ENCODE data around the gene PRODH2.

PRODH2 gene, protein sequence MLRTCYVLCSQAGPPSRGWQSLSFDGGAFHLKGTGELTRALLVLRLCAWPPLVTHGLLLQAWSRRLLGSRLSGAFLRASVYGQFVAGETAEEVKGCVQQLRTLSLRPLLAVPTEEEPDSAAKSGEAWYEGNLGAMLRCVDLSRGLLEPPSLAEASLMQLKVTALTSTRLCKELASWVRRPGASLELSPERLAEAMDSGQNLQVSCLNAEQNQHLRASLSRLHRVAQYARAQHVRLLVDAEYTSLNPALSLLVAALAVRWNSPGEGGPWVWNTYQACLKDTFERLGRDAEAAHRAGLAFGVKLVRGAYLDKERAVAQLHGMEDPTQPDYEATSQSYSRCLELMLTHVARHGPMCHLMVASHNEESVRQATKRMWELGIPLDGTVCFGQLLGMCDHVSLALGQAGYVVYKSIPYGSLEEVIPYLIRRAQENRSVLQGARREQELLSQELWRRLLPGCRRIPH

DNA sequence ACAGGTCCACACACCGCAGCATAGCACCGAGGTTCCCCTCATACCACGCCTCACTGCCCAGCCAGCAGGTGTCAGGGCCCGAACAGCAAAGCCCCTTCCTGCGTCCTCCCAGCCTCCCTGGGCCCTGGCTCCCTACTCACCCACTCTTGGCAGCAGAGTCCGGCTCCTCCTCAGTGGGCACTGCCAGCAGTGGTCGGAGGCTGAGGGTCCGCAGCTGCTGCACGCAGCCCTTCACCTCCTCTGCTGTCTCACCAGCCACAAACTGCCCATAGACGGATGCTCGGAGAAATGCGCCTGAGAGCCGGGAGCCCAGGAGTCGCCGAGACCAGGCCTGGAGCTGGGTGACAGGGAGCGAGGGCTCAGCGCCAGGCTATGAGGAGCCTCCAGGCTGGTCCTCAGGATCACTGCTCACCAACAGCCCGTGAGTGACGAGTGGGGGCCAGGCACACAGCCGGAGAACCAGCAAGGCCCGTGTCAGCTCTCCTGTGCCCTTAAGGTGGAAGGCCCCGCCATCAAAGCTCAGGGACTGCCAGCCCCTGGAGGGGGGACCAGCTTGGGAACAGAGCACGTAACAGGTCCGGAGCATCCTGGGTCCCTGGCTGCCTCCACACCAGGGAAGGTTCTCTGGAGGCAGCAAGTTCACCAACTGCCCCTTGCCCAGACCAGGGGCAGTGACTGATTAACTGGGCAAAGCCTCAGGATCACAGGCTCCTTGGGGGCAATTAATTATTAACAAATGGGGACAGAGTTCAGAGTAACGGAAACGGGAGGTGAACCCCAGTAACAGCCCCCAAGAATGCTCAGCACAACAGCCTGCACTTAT, at the start of gene PRODH2:
PRODH2 (minus strand) TSS at position 626 of the 823 bp plus-strand sequence; CDS start at position 586, 40 bp downstream.
- Histone ChIP-seq H3K4me1 (ENCODE audit: insufficient read depth, low read length) (no peaks in the 10 kb centered on the region), H3K27me3 (ENCODE audit: control insufficient read depth in 1 of 2, insufficient read depth in 2 of 2, low read length in 2 of 2) (no peaks in the 10 kb centered on the region), H3K9me3 (ENCODE audit: low read length) (no peaks in the 10 kb centered on the region), H3K9ac (ENCODE audit: low read length) (no peak within 1 kb of the TSS), H3K27ac (ENCODE audit: low read depth, low read length) (no peak within 1 kb of the TSS), H3K4me3 (ENCODE audit: low read depth in 1 of 2, low read length in 2 of 2) (no peak within 1 kb of the TSS), H3K36me3 (ENCODE audit: insufficient read depth, low read length) (no peaks in the 10 kb centered on the region)

- H3K27me3 ChIP-seq (ENCODE audit: control insufficient read depth in 1 of 2, insufficient read depth in 2 of 2, low read length in 2 of 2): peaks cover 0 to 59% of the 10 kb centered on the region in 2 donors
These were observed 49.1 kb upstream of the PRODH2 start for GRCh38 chr19:35861640-35862160.

GRCh38 chr19:35860818-35861639, 48.4 kb upstream of the PRODH2 start:
- H3K9me3 ChIP-seq (ENCODE audit: low read length): no peaks in the 10 kb centered on the region
- peaks cover 4% of the 10 kb centered on the region for H3K4me1 ChIP-seq (ENCODE audit: insufficient read depth, low read length)
- H3K27me3 ChIP-seq (ENCODE audit: control insufficient read depth in 1 of 2, insufficient read depth in 2 of 2, low read length in 2 of 2): peaks cover 6 to 62% of the 10 kb centered on the region in 2 donors
- no peak overlapping the region for H3K9ac ChIP-seq (ENCODE audit: low read length)
- no peak overlapping the region for H3K4me3 ChIP-seq (ENCODE audit: low read depth in 1 of 2, low read length in 2 of 2)
- H3K27ac ChIP-seq (ENCODE audit: low read depth, low read length): no peak overlapping the region
- H3K36me3 ChIP-seq (ENCODE audit: insufficient read depth, low read length): no peaks in the 10 kb centered on the region

More at GRCh38 chr19:35861640-35862160, 49.1 kb upstream of the PRODH2 start:
- H3K4me1 ChIP-seq (ENCODE audit: insufficient read depth, low read length): peaks cover 3% of the 10 kb centered on the region
- no peaks in the 10 kb centered on the region for H3K36me3 ChIP-seq (ENCODE audit: insufficient read depth, low read length)
- no peak overlapping the region for H3K9ac ChIP-seq (ENCODE audit: low read length)
- no peak overlapping the region for H3K4me3 ChIP-seq (ENCODE audit: low read depth in 1 of 2, low read length in 2 of 2)
- no peaks in the 10 kb centered on the region for H3K9me3 ChIP-seq (ENCODE audit: low read length)
- no peak overlapping the region for H3K27ac ChIP-seq (ENCODE audit: low read depth, low read length)

DNA sequence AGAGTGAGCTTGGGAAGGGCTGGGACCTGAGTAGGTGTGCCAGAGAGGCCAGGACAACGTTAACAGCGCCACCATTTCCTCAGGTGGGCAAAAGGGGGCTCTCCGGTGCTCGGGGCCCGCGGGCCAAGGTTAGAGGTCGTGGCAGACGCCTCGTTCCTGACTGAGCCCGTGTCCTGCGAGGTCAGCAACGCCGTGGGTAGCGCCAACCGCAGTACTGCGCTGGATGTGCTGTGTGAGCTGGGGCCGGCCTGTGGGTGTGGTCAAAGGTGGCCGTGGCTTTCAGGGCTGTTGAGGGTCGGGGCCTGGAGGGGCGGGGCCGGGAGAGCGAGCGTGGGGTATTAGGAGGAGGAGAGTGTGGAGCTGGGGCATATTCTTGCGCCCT, 47.8 kb upstream of the PRODH2 start:
- peaks cover 12 to 68% of the 10 kb centered on the region in 2 donors for H3K27me3 ChIP-seq (ENCODE audit: control insufficient read depth in 1 of 2, insufficient read depth in 2 of 2, low read length in 2 of 2)
- H3K9me3 ChIP-seq (ENCODE audit: low read length): no peaks in the 10 kb centered on the region

GRCh38 chr19:35859414-35859813, 46.8 kb upstream of the PRODH2 start:
- Histone ChIP-seq H3K4me3 (ENCODE audit: low read depth in 1 of 2, low read length in 2 of 2) (no peak overlapping the region), H3K27me3 (ENCODE audit: control insufficient read depth in 1 of 2, insufficient read depth in 2 of 2, low read length in 2 of 2) (peaks cover 20 to 74% of the 10 kb centered on the region in 2 donors), H3K27ac (ENCODE audit: low read depth, low read length) (no peak overlapping the region)

More for the DNA sequence above, 47.8 kb upstream of the PRODH2 start:
- Histone ChIP-seq H3K9ac (ENCODE audit: low read length) (no peak overlapping the region), H3K36me3 (ENCODE audit: insufficient read depth, low read length) (no peaks in the 10 kb centered on the region), H3K4me3 (ENCODE audit: low read depth in 1 of 2, low read length in 2 of 2) (no peak overlapping the region), H3K4me1 (ENCODE audit: insufficient read depth, low read length) (peaks cover 4% of the 10 kb centered on the region), H3K27ac (ENCODE audit: low read depth, low read length) (no peak overlapping the region)

GRCh38 chr19:35858311-35858710, 45.7 kb upstream of the PRODH2 start:
- H3K27ac ChIP-seq (ENCODE audit: low read depth, low read length): no peak overlapping the region
- peaks cover 20 to 81% of the 10 kb centered on the region in 2 donors for H3K27me3 ChIP-seq (ENCODE audit: control insufficient read depth in 1 of 2, insufficient read depth in 2 of 2, low read length in 2 of 2)
- no peak overlapping the region for H3K9ac ChIP-seq (ENCODE audit: low read length)
- H3K4me3 ChIP-seq (ENCODE audit: low read depth in 1 of 2, low read length in 2 of 2): no peak overlapping the region
- peaks cover 4% of the 10 kb centered on the region for H3K4me1 ChIP-seq (ENCODE audit: insufficient read depth, low read length)
- H3K9me3 ChIP-seq (ENCODE audit: low read length): no peaks in the 10 kb centered on the region
- no peaks in the 10 kb centered on the region for H3K36me3 ChIP-seq (ENCODE audit: insufficient read depth, low read length)

More at GRCh38 chr19:35859414-35859813, 46.8 kb upstream of the PRODH2 start:
- Histone ChIP-seq H3K4me1 (ENCODE audit: insufficient read depth, low read length) (peaks cover 4% of the 10 kb centered on the region), H3K9ac (ENCODE audit: low read length) (no peak overlapping the region), H3K9me3 (ENCODE audit: low read length) (no peaks in the 10 kb centered on the region), H3K36me3 (ENCODE audit: insufficient read depth, low read length) (no peaks in the 10 kb centered on the region)

DNA sequence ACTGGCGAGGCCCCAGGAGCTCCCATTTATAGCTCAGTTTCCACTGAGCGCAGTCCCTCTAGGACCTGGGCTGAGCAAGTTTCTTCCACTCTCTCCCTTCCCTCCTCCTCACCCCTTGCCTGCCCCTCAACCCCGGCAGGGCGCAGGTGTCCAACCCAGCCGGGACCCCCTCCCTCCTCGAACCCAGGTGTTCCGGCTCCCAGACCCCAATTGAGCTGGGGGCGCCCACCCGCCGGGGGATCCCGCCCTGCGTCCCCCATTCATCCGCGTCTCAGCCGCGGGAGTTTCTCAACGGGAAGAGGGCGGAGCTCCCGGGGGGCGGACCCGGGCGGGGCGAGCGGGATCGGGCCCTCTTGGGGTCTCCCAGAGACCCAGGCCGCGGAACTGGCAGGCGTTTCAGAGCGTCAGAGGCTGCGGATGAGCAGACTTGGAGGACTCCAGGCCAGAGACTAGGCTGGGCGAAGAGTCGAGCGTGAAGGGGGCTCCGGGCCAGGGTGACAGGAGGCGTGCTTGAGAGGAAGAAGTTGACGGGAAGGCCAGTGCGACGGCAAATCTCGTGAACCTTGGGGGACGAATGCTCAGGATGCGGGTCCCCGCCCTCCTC, 44.0 kb upstream of the PRODH2 start, which contains the start of gene KIRREL2:
KIRREL2 (plus strand) TSS at position 366 of the 604 bp plus-strand sequence; CDS start at position 575, 209 bp downstream.
- Histone ChIP-seq H3K9me3 (ENCODE audit: low read length) (no peaks in the 10 kb centered on the region), H3K36me3 (ENCODE audit: insufficient read depth, low read length) (no peaks in the 10 kb centered on the region), H3K4me3 (ENCODE audit: low read depth in 1 of 2, low read length in 2 of 2) (peak within 1 kb of the TSS in 1 of 2 donors; percentile 25), H3K27ac (ENCODE audit: low read depth, low read length) (no peak within 1 kb of the TSS), H3K9ac (ENCODE audit: low read length) (no peak within 1 kb of the TSS), H3K27me3 (ENCODE audit: control insufficient read depth in 1 of 2, insufficient read depth in 2 of 2, low read length in 2 of 2) (peaks cover 20 to 80% of the 10 kb centered on the region in 2 donors), H3K4me1 (ENCODE audit: insufficient read depth, low read length) (peaks cover 4% of the 10 kb centered on the region)

GRCh38 chr19:35853038-35853756, 40.6 kb upstream of the PRODH2 start:
- Histone ChIP-seq H3K4me1 (ENCODE audit: insufficient read depth, low read length) (peaks cover 4% of the 10 kb centered on the region), H3K4me3 (ENCODE audit: low read depth in 1 of 2, low read length in 2 of 2) (no peak overlapping the region), H3K27ac (ENCODE audit: low read depth, low read length) (no peak overlapping the region), H3K36me3 (ENCODE audit: insufficient read depth, low read length) (no peaks in the 10 kb centered on the region), H3K27me3 (ENCODE audit: control insufficient read depth in 1 of 2, insufficient read depth in 2 of 2, low read length in 2 of 2) (peaks cover 21 to 75% of the 10 kb centered on the region in 2 donors), H3K9me3 (ENCODE audit: low read length) (no peaks in the 10 kb centered on the region), H3K9ac (ENCODE audit: low read length) (no peak overlapping the region)

GRCh38 chr19:35852029-35852780, 39.6 kb upstream of the PRODH2 start, which contains the start of gene NPHS1:
NPHS1 (minus strand) TSS chr19:35852504; CDS start chr19:35851837, 667 bp downstream.
- Histone ChIP-seq H3K9me3 (ENCODE audit: low read length) (no peaks in the 10 kb centered on the region), H3K27ac (ENCODE audit: low read depth, low read length) (no peak within 1 kb of the TSS), H3K4me3 (ENCODE audit: low read depth in 1 of 2, low read length in 2 of 2) (no peak within 1 kb of the TSS), H3K36me3 (ENCODE audit: insufficient read depth, low read length) (no peaks in the 10 kb centered on the region), H3K27me3 (ENCODE audit: control insufficient read depth in 1 of 2, insufficient read depth in 2 of 2, low read length in 2 of 2) (peaks cover 26 to 74% of the 10 kb centered on the region in 2 donors), H3K9ac (ENCODE audit: low read length) (no peak within 1 kb of the TSS), H3K4me1 (ENCODE audit: insufficient read depth, low read length) (peaks cover 4% of the 10 kb centered on the region)
